HG03558 (cell line): Measurements from ENCODE around the gene RPS6KC1.
"Not testable (repeated sequence)": the region's sequence is repeated elsewhere in the genome, so short reads cannot be mapped to it uniquely, and the experiment has no call there.

ENCODE experiments used
- ATAC-seq: cut with Tn5 transposase; IDR thresholded peaks from one replicate; pipeline ENCODE4 v1.9.1; 2021; ENCODE audit warnings: moderate number of reproducible peaks; ENCODE audit not compliant: unreplicated experiment; ENCODE audit errors: extremely low read depth

RPS6KC1 gene

GRCh38 chr1:213196328-213197054 is 145.4 kb downstream of the RPS6KC1 start:
- ATAC-seq: not testable (repeated sequence)

GRCh38 chr1:213200630-213201029 is 149.6 kb downstream of the RPS6KC1 start:
- ATAC-seq: no peak

GRCh38 chr1:213201380-213202155 is 150.5 kb downstream of the RPS6KC1 start:
- ATAC-seq: no peak

GRCh38 chr1:213211201-213211600 is 160.2 kb downstream of the RPS6KC1 start:
- no peak for ATAC-seq

GRCh38 chr1:213219076-213219475 is 168.0 kb downstream of the RPS6KC1 start:
- ATAC-seq: not testable (repeated sequence)

GRCh38 chr1:213221209-213221608 is 170.2 kb downstream of the RPS6KC1 start:
- no peak for ATAC-seq

GRCh38 chr1:213227458-213227857 is 176.4 kb downstream of the RPS6KC1 start:
- no peak for ATAC-seq

- ATAC-seq: no peak
Measured at GRCh38 chr1:213231795-213232231, 180.8 kb downstream of the RPS6KC1 start.

- no peak for ATAC-seq
Measured at GRCh38 chr1:213242883-213243282, 191.8 kb downstream of the RPS6KC1 start.

- no peak for ATAC-seq
Measured at GRCh38 chr1:213244664-213245091, 193.6 kb downstream of the RPS6KC1 start.

- no peak for ATAC-seq
Measured at GRCh38 chr1:213245260-213245910, 194.3 kb downstream of the RPS6KC1 start.

GRCh38 chr1:213247038-213247437 is 196.0 kb downstream of the RPS6KC1 start:
- ATAC-seq: no peak

- no peak for ATAC-seq
Measured at GRCh38 chr1:213249395-213249794, 198.4 kb downstream of the RPS6KC1 start.

- ATAC-seq: no peak
Measured at GRCh38 chr1:213250041-213250440, 199.0 kb downstream of the RPS6KC1 start.

GRCh38 chr1:213250446-213250845 is 199.4 kb downstream of the RPS6KC1 start:
- ATAC-seq: no peak

GRCh38 chr1:213251972-213252371 is 200.9 kb downstream of the RPS6KC1 start:
- no peak for ATAC-seq

- ATAC-seq: peak; percentile 86
Measured at GRCh38 chr1:213256438-213257087, 205.5 kb downstream of the RPS6KC1 start.

GRCh38 chr1:213260311-213261075 is 209.5 kb downstream of the RPS6KC1 start:
- ATAC-seq: no peak

- no peak for ATAC-seq
Measured at GRCh38 chr1:213264531-213264930, 213.5 kb downstream of the RPS6KC1 start.
